ENCODE measurements around the gene GRAMD1B. TPM values are rescaled to one million over a fixed set of nuclear protein-coding genes. Genes with fewer than 3 reads are reported as not detected.

GRAMD1B gene
- polyA plus RNA-seq, 3 donors = 3.2 to 13.9 (median 3.3) TPM

- H3K9me3 ChIP-seq (replicated peaks in 1 of 2; ENCODE audit: control insufficient read depth in 1 of 2, insufficient read depth in 1 of 2, low read length in 2 of 2) = no peaks in the 10 kb centered on the region
- H3K4me2 ChIP-seq (replicated peaks; ENCODE audit: extremely low read depth, low read length, poor library complexity, severe bottlenecking) = no peak overlapping the region
- no peak overlapping the region for H3K27ac ChIP-seq (ENCODE audit: low read depth in 1 of 2, low read length in 2 of 2)
- TF ChIP-seq, protein P1, sequence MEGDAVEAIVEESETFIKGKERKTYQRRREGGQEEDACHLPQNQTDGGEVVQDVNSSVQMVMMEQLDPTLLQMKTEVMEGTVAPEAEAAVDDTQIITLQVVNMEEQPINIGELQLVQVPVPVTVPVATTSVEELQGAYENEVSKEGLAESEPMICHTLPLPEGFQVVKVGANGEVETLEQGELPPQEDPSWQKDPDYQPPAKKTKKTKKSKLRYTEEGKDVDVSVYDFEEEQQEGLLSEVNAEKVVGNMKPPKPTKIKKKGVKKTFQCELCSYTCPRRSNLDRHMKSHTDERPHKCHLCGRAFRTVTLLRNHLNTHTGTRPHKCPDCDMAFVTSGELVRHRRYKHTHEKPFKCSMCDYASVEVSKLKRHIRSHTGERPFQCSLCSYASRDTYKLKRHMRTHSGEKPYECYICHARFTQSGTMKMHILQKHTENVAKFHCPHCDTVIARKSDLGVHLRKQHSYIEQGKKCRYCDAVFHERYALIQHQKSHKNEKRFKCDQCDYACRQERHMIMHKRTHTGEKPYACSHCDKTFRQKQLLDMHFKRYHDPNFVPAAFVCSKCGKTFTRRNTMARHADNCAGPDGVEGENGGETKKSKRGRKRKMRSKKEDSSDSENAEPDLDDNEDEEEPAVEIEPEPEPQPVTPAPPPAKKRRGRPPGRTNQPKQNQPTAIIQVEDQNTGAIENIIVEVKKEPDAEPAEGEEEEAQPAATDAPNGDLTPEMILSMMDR (IDR thresholded peaks at IDR 0.05) = no peak
- intact Hi-C loops (cut with micrococcal nuclease) = no loop called here
- no peak overlapping the region for H3K4me3 ChIP-seq (replicated peaks in 1 of 3; ENCODE audit: low read depth in 2 of 3, low read length in 3 of 3)
- WGBS (ENCODE audit: insufficient coverage) = 57% methylated on average over 9 of the region's 11 CpGs
- H3K27me3 ChIP-seq (ENCODE audit: control insufficient read depth in 2 of 2, insufficient read depth in 2 of 2, low read length in 2 of 2) = no peaks in the 10 kb centered on the region
- Mint-ChIP-seq H3K36me3 (peaks cover 34 to 41% of the 10 kb centered on the region in 2 donors), H3K27ac (peak overlapping the region in 5 of 7 donors; percentile 5 to 36 (median 25)), H3K9me3 (peaks cover 0 to under 1% (median 0%) of the 10 kb centered on the region in 7 donors), H3K4me3 (no peak overlapping the region), H3K27me3 (ENCODE audit: low read depth in 3 of 3) (peaks cover 0 to 2% (median 0%) of the 10 kb centered on the region in 3 donors), H3K4me1 (peaks cover 69% of the 10 kb centered on the region)
- no peak overlapping the region for H3K9ac ChIP-seq (ENCODE audit: insufficient read depth, low read length, poor library complexity, severe bottlenecking)
- DNase-seq = no peak
- peaks cover 15% of the 10 kb centered on the region for H4K20me1 ChIP-seq (ENCODE audit: insufficient read depth, low read length)
- H3K4me1 ChIP-seq (ENCODE audit: control insufficient read depth in 1 of 2, insufficient read depth in 2 of 2, low read length in 2 of 2) = peaks cover 48 to 52% of the 10 kb centered on the region in 2 donors
- H3K36me3 ChIP-seq (replicated peaks in 1 of 2; ENCODE audit: control insufficient read depth in 1 of 2, insufficient read depth in 2 of 2, low read length in 2 of 2) = peaks cover 2 to 20% of the 10 kb centered on the region in 2 donors
- peak overlapping the region; percentile 25 for H2AFZ ChIP-seq (ENCODE audit: insufficient read depth, low read depth, low read length, poor library complexity, severe bottlenecking)
- H3K79me2 ChIP-seq (ENCODE audit: insufficient read depth, low read length) = peaks cover 53% of the 10 kb centered on the region
These were observed 50.8 kb downstream of the GRAMD1B start for GRCh38 chr11:123480882-123481281.

- TF ChIP-seq, protein P1 (IDR thresholded peaks at IDR 0.05) = no peak
- Mint-ChIP-seq H3K9me3 (no peaks in the 10 kb centered on the region), H3K27ac (peak overlapping the region in 2 of 7 donors; percentile 27 to 42), H3K36me3 (peaks cover 36 to 46% of the 10 kb centered on the region in 2 donors), H3K4me1 (peaks cover 69% of the 10 kb centered on the region), H3K4me3 (no peak overlapping the region), H3K27me3 (ENCODE audit: low read depth in 3 of 3) (peaks cover 0 to 3% (median 2%) of the 10 kb centered on the region in 3 donors)
- Histone ChIP-seq H4K20me1 (ENCODE audit: insufficient read depth, low read length) (peaks cover 15% of the 10 kb centered on the region), H3K4me3 (replicated peaks in 1 of 3; ENCODE audit: low read depth in 2 of 3, low read length in 3 of 3) (no peak overlapping the region), H3K4me1 (ENCODE audit: control insufficient read depth in 1 of 2, insufficient read depth in 2 of 2, low read length in 2 of 2) (peaks cover 48 to 52% of the 10 kb centered on the region in 2 donors), H3K36me3 (replicated peaks in 1 of 2; ENCODE audit: control insufficient read depth in 1 of 2, insufficient read depth in 2 of 2, low read length in 2 of 2) (peaks cover 5 to 24% of the 10 kb centered on the region in 2 donors), H3K27me3 (ENCODE audit: control insufficient read depth in 2 of 2, insufficient read depth in 2 of 2, low read length in 2 of 2) (no peaks in the 10 kb centered on the region), H3K4me2 (replicated peaks; ENCODE audit: extremely low read depth, low read length, poor library complexity, severe bottlenecking) (no peak overlapping the region), H3K79me2 (ENCODE audit: insufficient read depth, low read length) (peaks cover 52% of the 10 kb centered on the region), H3K27ac (ENCODE audit: low read depth in 1 of 2, low read length in 2 of 2) (no peak overlapping the region), H3K9ac (ENCODE audit: insufficient read depth, low read length, poor library complexity, severe bottlenecking) (no peak overlapping the region), H3K9me3 (replicated peaks in 1 of 2; ENCODE audit: control insufficient read depth in 1 of 2, insufficient read depth in 1 of 2, low read length in 2 of 2) (no peaks in the 10 kb centered on the region), H2AFZ (ENCODE audit: insufficient read depth, low read depth, low read length, poor library complexity, severe bottlenecking) (no peak overlapping the region)
- WGBS (ENCODE audit: insufficient coverage) = no CpG with 5 or more reads among the region's 3 CpGs
- no peak for DNase-seq
- intact Hi-C loops (cut with micrococcal nuclease) = no loop called here
These were observed 51.6 kb downstream of the GRAMD1B start for GRCh38 chr11:123481640-123482039.

Data from CD14-positive monocyte (primary cell).